HG03442 (cell line): Measurements from ENCODE around the gene DAZ4.
"Not testable (repeated sequence)": the region's sequence is repeated elsewhere in the genome, so short reads cannot be mapped to it uniquely, and the experiment has no call there.

Experiments
- ATAC-seq: cut with Tn5 transposase; IDR thresholded peaks from one replicate; pipeline ENCODE4 v1.9.1; 2021; ENCODE audit warnings: mild to moderate bottlenecking, moderate library complexity; ENCODE audit not compliant: unreplicated experiment

The DAZ4 gene

GRCh38 chrY:24833619-24834018 lies at the start of gene DAZ4:
Gene DAZ4 (plus strand): TSS chrY:24833919. CDS start chrY:24834127, 208 bp downstream.
- ATAC-seq = not testable (repeated sequence)

GRCh38 chrY:24813293-24813692 lies 20.4 kb upstream of the DAZ4 start, which contains the start of gene DAZ3:
Gene DAZ3 (minus strand): TSS chrY:24813393. CDS start chrY:24813185, 208 bp downstream.
- ATAC-seq = not testable (repeated sequence)

- ATAC-seq = not testable (repeated sequence)
These were observed 11.9 kb upstream of the DAZ4 start for GRCh38 chrY:24821836-24822235.

- ATAC-seq = not testable (repeated sequence)
These were observed 9.4 kb upstream of the DAZ4 start for GRCh38 chrY:24824184-24824879.

GRCh38 chrY:24825069-24825468 lies 8.7 kb upstream of the DAZ4 start:
- ATAC-seq = not testable (repeated sequence)
